GM10266 (cell line): ENCODE results near the gene USO1.
"Not testable (repeated sequence)": the region's sequence is repeated elsewhere in the genome, so short reads cannot be mapped to it uniquely, and the experiment has no call there.

ENCODE experiments used
- DNase-seq: peaks from one replicate; pipeline ENCODE4 v3.0.0; 2012; ENCODE audit errors: extremely low spot score
- CTCF ChIP-seq: IDR thresholded peaks from 2 replicates; pipeline ENCODE4 v1.5.1; 2012; ENCODE audit warnings: mild to moderate bottlenecking, low read depth; ENCODE audit not compliant: control insufficient read depth, insufficient read depth; ENCODE audit errors: missing control alignments

Gene USO1

GRCh38 chr4:75685546-75686189, 38.7 kb upstream of the USO1 start:
- TF ChIP-seq CTCF, result no peak
- no peak for DNase-seq

- no peak for TF ChIP-seq CTCF
- DNase-seq, result no peak
These were observed 38.0 kb upstream of the USO1 start for GRCh38 chr4:75686346-75686745.

DNA sequence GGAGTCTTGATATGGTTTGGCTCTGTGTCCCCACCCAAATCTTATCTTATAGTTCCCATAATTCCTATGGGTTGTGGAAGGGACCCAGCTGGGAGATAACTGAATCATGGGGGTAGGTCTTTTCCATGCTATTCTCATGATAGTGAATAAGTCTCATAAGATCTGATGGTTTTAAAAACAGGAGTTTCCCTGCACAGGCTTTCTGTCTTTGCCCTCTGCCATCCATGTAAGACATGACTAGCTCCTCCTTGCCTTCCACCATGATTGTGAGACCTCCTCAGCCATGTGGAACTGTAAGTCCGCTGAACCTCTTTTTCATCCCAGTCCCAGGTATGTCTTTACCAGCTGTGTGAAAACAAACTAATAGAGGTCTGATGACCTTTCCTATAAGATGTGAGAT, 37.3 kb upstream of the USO1 start:
- DNase-seq, result not testable (repeated sequence)

- DNase-seq, result not testable (repeated sequence)
These were observed 32.3 kb upstream of the USO1 start for GRCh38 chr4:75692066-75692465.

DNA sequence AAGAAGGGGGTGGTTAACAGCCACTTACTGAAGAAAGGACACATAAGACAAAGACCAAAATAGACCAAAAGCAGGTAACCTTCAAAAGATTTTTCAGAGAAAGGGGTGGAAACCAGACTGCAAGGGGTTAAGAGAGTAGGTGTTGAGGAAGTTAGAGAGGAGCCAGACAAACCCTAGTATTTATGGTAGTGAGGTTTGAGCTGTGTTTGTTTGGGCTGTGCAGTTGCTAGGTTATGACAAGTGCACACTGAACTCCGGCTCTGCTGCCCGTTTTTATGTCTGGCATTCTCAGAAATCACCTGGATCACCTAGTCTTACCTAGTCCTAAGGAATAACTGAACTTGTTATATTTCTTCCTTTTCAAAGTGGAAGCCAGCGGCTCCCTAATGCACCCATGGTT, 28.3 kb upstream of the USO1 start:
- peak; percentile 48 for DNase-seq
- TF ChIP-seq CTCF, result no peak

GRCh38 chr4:75696581-75696980, 27.8 kb upstream of the USO1 start:
- no peak for TF ChIP-seq CTCF
- DNase-seq, result no peak

- peak; percentile 66 for DNase-seq
- no peak for TF ChIP-seq CTCF
These were observed 26.0 kb upstream of the USO1 start for GRCh38 chr4:75698162-75698962.

DNA sequence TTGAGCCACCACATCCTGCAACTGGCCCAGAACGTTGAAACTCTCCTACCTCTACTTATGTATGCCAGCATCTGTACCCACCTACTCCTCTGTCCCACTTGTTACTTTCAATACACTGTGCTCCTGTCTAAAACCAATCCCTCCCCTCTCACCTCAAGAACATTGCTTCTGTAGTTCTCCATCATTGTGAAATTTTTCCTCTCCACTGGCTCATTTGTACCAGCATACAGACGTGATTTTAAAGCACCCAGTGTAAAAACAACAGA, 25.5 kb upstream of the USO1 start:
- no peak for DNase-seq
- TF ChIP-seq CTCF, result no peak
